HepG2 (cell line): ENCODE results near the gene TRIM37. TPM values are rescaled to one million over a fixed set of nuclear protein-coding genes. Genes with fewer than 3 reads are reported as not detected.

Experiments
- ATAC-seq: fragments of 200-7000 bp; cut with Tn5 transposase; 3 replicates; pipeline ENCODE4 v1.9.1; 2020; ENCODE audit warnings: mild to moderate bottlenecking, moderate library complexity
- BruUV-seq: library from RNA; stranded (reverse); fragments of 400-500 nt; replicated peaks from 2 replicates; lab custom pipeline; 2021; lab: Mats Ljungman, UMichigan
- CTCF ChIA-PET: fragments of 300-600 bp; formaldehyde crosslinking; extraction: SDS; loops from one replicate; lab custom pipeline; 2021; ENCODE audit warnings: low total read pairs, inconsistent platforms, low intra/inter-chr PET ratio; lab: Yijun Ruan, JAX
- POLR2A ChIA-PET: fragments of 350-600 bp; sonication (Branson Sonifier 250); formaldehyde crosslinking; loops from one replicate; lab custom pipeline; 2020; ENCODE audit warnings: antibody characterized with exemption, inconsistent platforms; lab: Yijun Ruan, JAX
- DNase-seq: peaks from one replicate; pipeline ENCODE4 v3.0.0-alpha.2; 2015; ENCODE audit warnings: low spot score
- FAIRE-seq: peaks from 3 replicates; lab custom pipeline; 2011; peaks lifted over from hg19 to GRCh38; lab: Jason Lieb, UNC
- H2AFZ ChIP-seq: one replicate; pipeline ENCODE4 v1.6.1; 2011; ENCODE audit warnings: low read length, inconsistent platforms
- H3K27ac ChIP-seq: fragments of 300-600 bp; 3 replicates; pipeline ENCODE4 v1.8.0; 2011; ENCODE audit warnings: mixed run types, mild to moderate bottlenecking, mixed read lengths, low read length, inconsistent platforms; ENCODE audit not compliant: insufficient read depth; ENCODE audit errors: extremely low read length
- H3K27me3 ChIP-seq, 2 experiments: fragments of 200-600 bp in 1 of 2; 2 replicates in 1 of 2; 3 replicates in 1 of 2; pipeline versions ENCODE4 v1.6.0 to v1.8.0; 2011; ENCODE audit warnings: low read length in 2 of 2, mild to moderate bottlenecking in 2 of 2, moderate library complexity in 2 of 2, inconsistent platforms in 1 of 2; ENCODE audit not compliant: insufficient read depth in 2 of 2, control insufficient read depth in 1 of 2
- H3K36me3 ChIP-seq, 2 experiments: fragments of 200-600 bp in 1 of 2; replicated peaks in 1 of 2; 2 replicates in 1 of 2; 3 replicates in 1 of 2; pipeline versions ENCODE4 v1.5.1 to v1.8.0; 2011; ENCODE audit warnings: low read length in 2 of 2, inconsistent platforms in 1 of 2; ENCODE audit not compliant: insufficient read depth in 2 of 2, control insufficient read depth in 1 of 2
- H3K4me1 ChIP-seq: 2 replicates; pipeline ENCODE4 v1.5.1; 2012; ENCODE audit warnings: low read length, inconsistent platforms; ENCODE audit not compliant: insufficient read depth
- H3K4me2 ChIP-seq: 2 replicates; pipeline ENCODE4 v1.6.0; 2011; ENCODE audit warnings: low read depth, low read length, inconsistent platforms
- H3K4me3 ChIP-seq, 3 experiments: fragments of 200-600 bp in 1 of 3; sonication (generic), shearing (Covaris generic) in 1 of 3; replicated peaks in 1 of 3; 2 replicates each; pipeline ENCODE4 v1.5.1; 2011 to 2016; ENCODE audit warnings: low read length in 3 of 3, inconsistent platforms in 2 of 3, low read depth in 2 of 3, mild to moderate bottlenecking in 2 of 3, control low read depth in 1 of 3, mixed read lengths in 1 of 3; ENCODE audit not compliant: insufficient read depth in 1 of 3
- H3K79me2 ChIP-seq: one replicate; pipeline ENCODE4 v1.6.1; 2011; ENCODE audit warnings: low read length, inconsistent platforms; ENCODE audit not compliant: insufficient read depth
- H3K9ac ChIP-seq: 2 replicates; pipeline ENCODE4 v1.6.0; 2011; ENCODE audit warnings: mild to moderate bottlenecking, low read depth, low read length, inconsistent platforms; ENCODE audit not compliant: insufficient read depth
- H3K9me3 ChIP-seq: 2 replicates; pipeline ENCODE4 v1.5.1; 2012; ENCODE audit warnings: mild to moderate bottlenecking, low read length
- H4K20me1 ChIP-seq: 2 replicates; pipeline ENCODE4 v1.6.0; 2011; ENCODE audit warnings: inconsistent platforms, mild to moderate bottlenecking, low read length, moderate library complexity; ENCODE audit not compliant: insufficient read depth
- ERF ChIP-seq: IDR thresholded peaks from 2 replicates; pipeline ENCODE4 v1.6.1; 2018; ENCODE audit warnings: missing biosample characterization, missing genetic modification reagents
- GRHL1 ChIP-seq: sonication (generic); formaldehyde crosslinking; conservative IDR thresholded peaks from 2 replicates; pipeline ENCODE4 v1.8.0; 2022; ENCODE audit warnings: missing genetic modification reagents
- NFATC3 ChIP-seq: sonication (generic); formaldehyde crosslinking; IDR thresholded peaks from 2 replicates; pipeline ENCODE4 v1.5.1; 2020; ENCODE audit warnings: mild to moderate bottlenecking, missing genetic modification reagents
- SIN3A ChIP-seq: IDR thresholded peaks from 2 replicates; pipeline ENCODE4 v1.6.1; 2011; ENCODE audit warnings: low read depth, mild to moderate bottlenecking, control low read depth, low read length, borderline replicate concordance
- TEAD2 ChIP-seq: sonication (generic); formaldehyde crosslinking; IDR thresholded peaks from 2 replicates; pipeline ENCODE4 v1.9.0; 2021; ENCODE audit warnings: missing genetic modification reagents
- TSC22D2 ChIP-seq: sonication (generic); formaldehyde crosslinking; IDR thresholded peaks from 2 replicates; pipeline ENCODE4 v1.5.1; 2020; ENCODE audit warnings: missing genetic modification reagents, mild to moderate bottlenecking, borderline replicate concordance
- ZBTB3 ChIP-seq: sonication (generic); formaldehyde crosslinking; IDR thresholded peaks from 2 replicates; pipeline ENCODE4 v1.4.0; 2020; ENCODE audit warnings: low read depth, mild to moderate bottlenecking, moderate library complexity, missing genetic modification reagents, borderline replicate concordance
- ZEB1 ChIP-seq: IDR thresholded peaks from 2 replicates; pipeline ENCODE4 v1.6.1; 2012; ENCODE audit warnings: mild to moderate bottlenecking, low read depth, inconsistent platforms; ENCODE audit not compliant: insufficient replicate concordance
- ZNF749 ChIP-seq: sonication (generic); formaldehyde crosslinking; IDR thresholded peaks from 2 replicates; pipeline ENCODE4 v1.8.0; 2022; ENCODE audit warnings: mild to moderate bottlenecking, missing genetic modification reagents, moderate library complexity, borderline replicate concordance
- ZNF839 ChIP-seq: sonication (generic); formaldehyde crosslinking; IDR thresholded peaks from 2 replicates; pipeline ENCODE4 v1.4.0; 2020; ENCODE audit warnings: missing genetic modification reagents, mild to moderate bottlenecking, borderline replicate concordance
- WGBS: methylation state at CpG from one replicate; pipeline ENCODE4 v1.1.6; 2017; ENCODE audit warnings: low lambda C conversion rate; 5-methylcytosine and 5-hydroxymethylcytosine counted together
- in situ Hi-C: cut with HindIII; loops from 2 replicates; pipeline ENCODE4 v1.10.0; 2017; ENCODE audit warnings: low pct_unique_long_range_greater_than_20kb; ENCODE audit not compliant: extremely low pct_ligation_motif_present
- intact Hi-C: fragments of 100-400 bp; cut with micrococcal nuclease; formaldehyde crosslinking; loops from one replicate; pipeline ENCODE4 v1.10.0; 2022; ENCODE audit not compliant: unreplicated experiment
- polyA plus RNA-seq, 8 experiments: library from polyadenylated mRNA; depleted of rRNA in 3 of 8; stranded (reverse) in 7 of 8; unstranded in 1 of 8; fragments of >200 nt; fragmentation: Illumina TruSeq in 4 of 8; extraction: Trizol in 4 of 8; gene quantifications; 2 replicates each; pipeline versions ENCODE4 v1.2.1 to v1.2.3, GENCODE V29; 2011 to 2016; ENCODE audit warnings: low read depth in 4 of 8, missing spikeins in 1 of 8, mixed read lengths in 1 of 8; ENCODE audit not compliant: insufficient read depth in 1 of 8
- total RNA-seq, 5 experiments: library from RNA; depleted of rRNA; stranded (reverse); fragments of >200 nt; fragmentation: Illumina TruSeq; extraction: Trizol; gene quantifications; 2 replicates each; pipeline ENCODE4 v1.2.3, GENCODE V29; 2016; ENCODE audit warnings: low read depth in 1 of 5

TRIM37 gene
- total and polyA plus RNA-seq, 2 of the 13 experiments (the other 11 are each of a cell fraction or from before 2014, with no cell fraction given) = 12.4 to 39.1 TPM

GRCh38 chr17:59049798-59050197, 56.9 kb downstream of the TRIM37 start:
- FAIRE-seq (no peak), DNase-seq (no peak)
- Histone ChIP-seq H3K9ac (no peak overlapping the region), H3K9me3 (no peaks in the 10 kb centered on the region), H3K79me2 (no peaks in the 10 kb centered on the region)
- intact Hi-C loops = no loop called here
- POLR2A ChIA-PET = no interaction called here
- TF ChIP-seq ERF (CRISPR knock-in tag) (no peak), TSC22D2 (CRISPR knock-in tag) (no peak), ZEB1 (no peak), TEAD2 (CRISPR knock-in tag) (no peak), NFATC3 (CRISPR knock-in tag) (no peak), ZBTB3 (CRISPR knock-in tag) (no peak), SIN3A (no peak), ZNF839 (CRISPR knock-in tag) (no peak), GRHL1 (CRISPR knock-in tag) (no peak), ZNF749 (CRISPR knock-in tag) (no peak)
- TF ChIP-seq, all 625 proteins: peak for 0
- WGBS = 98% methylated on average over 1 of the region's 1 CpG
- Histone ChIP-seq H3K4me3 (no peak overlapping the region), H3K36me3 (peaks cover 2 to 46% of the 10 kb centered on the region in 2 experiments; a peak in 4 of 5 replicates), H3K4me1 (no peaks in the 10 kb centered on the region), H3K27me3 (no peaks in the 10 kb centered on the region), H3K27ac (no peak overlapping the region), H2AFZ (no peak overlapping the region), H4K20me1 (no peaks in the 10 kb centered on the region), H3K4me2 (no peak overlapping the region)
- BruUV-seq = no TSS peak
- ATAC-seq = no peak
- in situ Hi-C loops = no loop called here
- CTCF ChIA-PET = no interaction called here
